ENCODE measurements around the gene SLC25A10.
A peak's percentile ranks its signal among the peaks of the same experiment; 100 is the strongest.
"Not testable (repeated sequence)": the region's sequence is repeated elsewhere in the genome, so short reads cannot be mapped to it uniquely, and the experiment has no call there.

Gene SLC25A10

DNA sequence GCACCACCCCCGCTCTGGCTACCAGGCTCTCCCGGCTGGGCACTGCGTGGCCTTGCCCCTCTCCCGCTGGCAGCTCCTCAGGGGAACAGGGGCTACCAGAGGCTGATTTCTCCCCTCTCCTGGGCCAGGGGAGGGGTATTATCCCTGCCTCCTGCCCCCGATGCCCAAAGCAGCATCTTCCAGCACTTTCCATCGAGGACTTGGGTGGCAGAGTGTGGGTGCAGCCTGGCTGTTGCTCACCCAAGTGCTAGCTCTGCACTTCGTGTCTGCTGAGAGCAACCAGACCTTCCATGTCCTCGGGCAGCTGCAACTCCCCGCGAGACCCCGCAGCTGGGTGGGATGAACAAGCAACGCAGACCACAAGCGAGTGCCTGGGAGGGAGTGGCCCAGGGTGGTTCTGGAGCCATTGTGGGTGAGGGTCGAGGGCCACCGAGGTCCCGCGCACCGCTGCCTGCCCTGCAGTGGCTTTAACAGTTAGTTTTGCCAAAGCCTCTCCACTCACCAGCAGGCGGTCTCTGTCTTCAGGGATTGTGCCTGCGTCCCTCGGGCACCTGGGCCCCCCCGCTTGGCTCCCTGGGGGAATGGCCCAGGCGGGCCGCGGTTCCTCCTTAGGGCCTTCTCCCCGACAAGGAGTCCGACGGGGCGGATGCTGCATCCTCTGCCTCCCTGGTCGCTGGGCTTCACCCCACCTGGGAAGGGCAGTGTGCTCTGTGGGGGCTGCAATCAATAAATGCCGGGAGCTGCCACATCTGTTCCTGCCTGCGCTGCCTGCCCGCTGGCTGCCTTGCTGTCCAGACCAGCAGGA lies 8.4 kb downstream of the SLC25A10 start:
- DNase-seq (ENCODE audit: low read depth in 2 of 2) = no peak

DNA sequence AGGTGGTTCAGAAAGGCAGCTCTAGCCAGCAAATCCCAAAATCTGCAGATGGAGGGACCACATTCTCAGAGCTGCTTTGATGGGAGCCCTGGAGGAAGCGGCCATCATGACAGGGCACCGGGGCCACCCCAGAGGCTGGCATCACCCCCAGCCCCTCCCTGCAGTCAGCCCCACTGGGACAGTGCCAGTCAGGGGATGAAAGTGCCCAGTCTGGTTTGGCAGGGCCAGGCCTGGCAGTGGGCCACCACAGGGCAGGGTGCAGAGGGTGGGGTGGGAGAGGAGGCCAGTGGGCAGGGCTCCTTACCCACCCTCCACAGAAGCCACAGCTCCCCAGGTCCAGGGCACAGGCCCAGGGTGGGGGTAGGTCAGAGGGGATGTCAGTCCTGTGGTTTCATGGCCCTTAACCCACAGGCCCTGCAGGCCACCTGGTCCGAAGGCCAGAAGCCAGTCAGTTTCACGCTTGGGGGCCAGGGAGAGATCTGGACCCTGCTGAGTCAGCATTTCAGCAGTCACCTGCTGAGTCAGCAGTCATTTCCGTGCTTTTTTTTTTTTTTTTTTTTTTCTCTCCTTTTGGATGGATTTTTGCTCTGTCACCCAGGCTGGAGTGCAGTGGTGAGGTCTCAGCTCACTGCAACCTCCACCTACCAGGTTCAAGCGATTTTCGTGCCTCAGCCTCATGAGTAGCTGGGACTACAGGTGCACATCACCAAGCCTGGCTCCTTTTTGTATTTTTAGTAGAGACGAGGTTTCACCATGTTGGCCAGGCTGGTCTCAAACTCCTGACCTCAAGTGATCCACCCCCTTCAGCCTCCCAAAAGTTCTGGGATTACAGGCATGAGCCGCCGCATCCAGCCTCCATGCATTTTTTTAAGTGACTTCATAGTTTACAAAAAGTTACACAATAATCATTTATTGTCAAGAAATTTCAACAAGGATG lies 10.4 kb downstream of the SLC25A10 start:
- DNase-seq (ENCODE audit: low read depth in 2 of 2) = no peak

DNA sequence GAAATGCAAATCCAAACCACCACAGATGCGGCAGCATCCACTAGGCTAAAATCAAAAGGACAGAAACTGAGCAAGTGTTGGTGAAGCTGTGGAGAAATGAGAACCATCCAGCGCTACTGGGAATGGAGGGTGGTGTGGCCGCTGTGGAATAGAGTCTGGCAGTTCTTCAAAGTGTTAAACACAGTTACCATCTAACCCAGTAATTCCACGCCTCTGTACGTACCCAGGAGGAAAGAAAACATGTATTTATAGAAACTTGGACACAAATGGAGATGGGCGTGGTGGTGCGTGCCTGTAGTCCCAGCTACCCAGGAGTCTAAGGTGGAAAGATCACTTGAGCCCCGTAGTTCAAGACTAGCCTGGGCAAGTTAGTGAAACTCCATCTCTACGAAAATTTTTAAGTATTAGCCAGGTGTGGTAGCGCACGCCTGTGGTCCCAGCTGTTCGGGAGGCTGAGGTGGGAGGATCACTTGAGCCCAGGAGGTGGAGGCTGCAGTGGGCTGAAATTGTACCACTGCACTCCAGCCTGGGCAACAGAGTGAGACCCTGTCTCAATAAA lies 11.6 kb downstream of the SLC25A10 start:
- no peak for DNase-seq (ENCODE audit: low read depth in 2 of 2)

DNA sequence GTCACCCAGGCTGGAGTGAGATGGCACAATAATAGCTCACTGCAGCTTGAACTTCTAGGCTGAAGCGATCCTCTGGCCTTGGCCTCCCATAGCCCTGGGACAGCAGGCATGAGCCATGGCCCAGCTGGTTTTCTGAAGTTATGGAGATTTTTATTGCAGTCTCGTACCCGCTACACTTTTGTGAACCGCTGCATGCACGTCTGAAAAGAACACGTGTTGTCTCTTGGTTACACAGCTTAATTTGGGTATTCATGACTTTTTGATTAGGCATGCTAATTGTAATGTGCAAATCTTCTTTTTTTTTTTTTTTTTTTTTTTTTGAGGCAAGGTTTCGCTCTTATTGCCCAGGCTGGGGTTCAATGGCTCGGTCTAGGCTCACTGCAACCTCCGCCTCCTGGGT lies 13.4 kb downstream of the SLC25A10 start:
- DNase-seq (ENCODE audit: low read depth in 2 of 2) = no peak

DNA sequence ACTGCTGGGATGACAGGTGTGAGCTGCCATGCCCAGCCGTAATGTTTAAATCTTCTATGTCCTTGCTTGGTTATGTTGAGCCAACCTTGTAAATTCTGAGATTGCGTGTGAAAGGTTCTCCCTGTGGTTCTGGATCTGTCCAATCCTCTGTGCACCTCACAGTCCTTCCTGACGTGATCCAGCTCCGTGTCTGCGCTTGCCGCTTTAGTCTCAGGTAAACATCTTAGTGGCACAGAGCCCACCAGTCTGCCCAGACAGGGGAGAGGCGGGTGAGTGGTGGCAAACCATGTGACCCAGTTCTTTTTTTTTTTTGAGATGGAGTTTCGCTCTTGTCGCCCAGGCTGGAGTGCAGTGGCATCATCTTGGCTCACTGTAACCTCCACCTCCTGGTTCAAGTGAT lies 13.9 kb downstream of the SLC25A10 start:
- no peak for DNase-seq (ENCODE audit: low read depth in 2 of 2)

DNA sequence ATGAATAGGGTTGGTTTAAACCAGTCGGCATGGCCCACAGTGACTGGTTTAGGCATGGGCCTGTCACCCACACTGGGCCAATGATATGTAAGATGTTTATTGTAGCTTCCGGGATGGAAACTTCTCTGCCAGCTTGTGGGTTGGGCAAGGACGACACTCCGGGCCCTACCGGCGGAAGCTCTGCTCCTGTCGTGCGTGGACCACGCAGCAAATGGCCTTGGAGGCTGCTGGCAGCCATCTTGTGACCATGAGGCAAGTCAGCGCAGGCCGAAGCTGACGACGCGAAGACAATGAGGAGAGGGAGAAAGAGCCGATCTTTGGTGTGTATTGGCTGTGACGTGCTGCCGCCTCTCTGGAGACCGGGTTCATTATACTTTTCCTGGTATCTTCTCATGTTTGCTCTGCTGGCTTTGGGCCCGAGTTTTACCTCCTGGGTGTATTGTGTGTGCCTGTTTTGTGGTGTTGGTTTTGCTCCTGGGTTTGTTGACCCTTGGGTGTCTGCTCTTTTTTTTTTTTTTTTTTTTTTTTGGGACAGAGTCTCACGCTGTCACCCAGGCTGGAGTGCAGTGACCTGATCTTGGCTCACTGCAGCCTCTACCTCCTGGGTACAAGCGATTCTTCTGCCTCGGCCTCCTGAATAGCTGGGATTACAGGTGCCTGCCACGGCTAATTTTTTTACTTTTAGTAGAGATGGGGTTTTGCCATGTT lies 15.4 kb downstream of the SLC25A10 start:
- DNase-seq (ENCODE audit: low read depth in 2 of 2) = no peak

DNA sequence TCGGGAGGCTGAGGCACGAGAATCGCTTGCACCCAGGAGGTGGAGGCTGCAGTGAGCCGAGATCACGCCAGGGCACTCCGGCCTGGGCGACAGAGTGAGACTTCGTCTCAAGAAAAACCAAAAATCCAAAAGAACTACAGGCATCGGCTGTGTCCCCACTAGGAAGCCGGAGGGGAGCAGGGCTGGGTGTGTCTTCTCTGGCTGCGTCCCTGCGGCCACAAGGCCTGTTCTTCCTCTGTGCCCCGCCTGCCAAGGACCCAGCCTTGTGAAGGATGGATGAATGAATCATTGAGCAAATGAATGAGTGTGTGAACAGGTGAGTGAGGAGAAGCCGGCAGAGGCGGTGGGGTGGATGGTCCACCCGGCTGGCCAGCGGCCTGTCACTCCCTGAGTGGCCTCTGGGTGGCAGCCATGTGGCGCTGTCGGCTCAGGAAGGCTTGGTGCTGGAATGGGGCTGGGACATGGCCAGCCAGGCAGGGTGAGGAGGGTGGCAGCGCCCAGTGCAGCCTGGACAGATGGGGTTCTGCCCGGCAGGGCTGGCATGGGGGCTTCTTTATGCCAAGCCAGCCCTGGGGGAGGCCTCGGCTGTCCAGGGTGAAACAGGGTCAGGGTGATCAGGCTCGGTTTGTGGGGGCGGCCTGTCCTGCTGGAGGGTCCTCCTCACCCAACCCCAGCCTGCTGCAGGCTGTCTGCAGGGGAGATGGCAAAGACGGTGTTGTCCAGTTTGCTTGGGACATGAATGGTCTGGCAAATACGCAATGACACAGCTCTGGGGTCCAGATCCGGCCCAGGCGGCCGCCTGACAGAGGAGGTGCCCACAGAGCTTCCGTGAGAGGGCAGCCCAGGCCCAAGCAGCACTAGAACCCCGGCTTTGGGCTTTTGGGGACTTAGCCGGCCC lies 21.7 kb downstream of the SLC25A10 start:
- DNase-seq (ENCODE audit: low read depth in 2 of 2) = peak in 1 of 2 experiments; percentile 29

DNA sequence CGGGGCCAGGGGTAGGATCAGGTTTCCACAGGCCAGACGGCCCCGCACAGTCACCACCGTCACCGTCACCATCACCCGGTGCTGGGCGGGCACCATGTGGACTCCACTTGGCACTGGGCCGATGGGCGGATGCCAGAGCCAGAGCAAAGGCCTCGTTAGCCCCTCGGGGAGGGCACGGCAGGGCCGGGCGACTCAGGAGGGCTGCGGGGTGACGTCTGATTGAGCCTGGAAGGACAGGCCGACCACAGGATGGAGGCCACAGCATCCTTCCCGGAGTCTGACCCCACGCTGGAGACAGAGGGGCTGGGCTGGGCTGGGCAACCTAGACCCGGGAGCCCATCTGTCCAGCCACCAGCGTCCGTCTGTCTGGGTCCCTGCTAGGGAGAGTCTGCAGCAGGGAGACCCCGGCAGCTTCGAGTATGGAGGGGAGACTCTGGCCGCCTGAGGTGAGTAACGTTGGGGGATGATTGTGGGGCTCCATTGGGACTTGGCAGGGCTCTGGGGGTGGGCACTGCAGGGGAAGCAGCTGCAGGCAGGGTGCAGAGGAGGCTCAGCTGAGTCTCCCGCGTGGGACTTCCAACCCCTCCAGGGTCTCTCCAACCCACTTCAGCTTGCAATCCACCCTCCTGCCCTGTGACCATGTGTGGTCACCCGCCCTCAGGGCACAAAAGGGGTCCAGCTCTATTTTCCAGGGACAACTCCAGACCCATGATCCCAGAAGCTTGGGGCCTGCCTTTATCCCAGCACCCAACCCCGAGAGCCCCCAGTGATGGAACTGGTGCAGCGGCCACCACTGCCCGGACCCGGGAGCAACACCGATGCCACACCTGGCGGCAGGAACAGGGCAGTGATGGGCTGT lies 22.6 kb downstream of the SLC25A10 start:
- DNase-seq (ENCODE audit: low read depth in 2 of 2) = no peak

DNA sequence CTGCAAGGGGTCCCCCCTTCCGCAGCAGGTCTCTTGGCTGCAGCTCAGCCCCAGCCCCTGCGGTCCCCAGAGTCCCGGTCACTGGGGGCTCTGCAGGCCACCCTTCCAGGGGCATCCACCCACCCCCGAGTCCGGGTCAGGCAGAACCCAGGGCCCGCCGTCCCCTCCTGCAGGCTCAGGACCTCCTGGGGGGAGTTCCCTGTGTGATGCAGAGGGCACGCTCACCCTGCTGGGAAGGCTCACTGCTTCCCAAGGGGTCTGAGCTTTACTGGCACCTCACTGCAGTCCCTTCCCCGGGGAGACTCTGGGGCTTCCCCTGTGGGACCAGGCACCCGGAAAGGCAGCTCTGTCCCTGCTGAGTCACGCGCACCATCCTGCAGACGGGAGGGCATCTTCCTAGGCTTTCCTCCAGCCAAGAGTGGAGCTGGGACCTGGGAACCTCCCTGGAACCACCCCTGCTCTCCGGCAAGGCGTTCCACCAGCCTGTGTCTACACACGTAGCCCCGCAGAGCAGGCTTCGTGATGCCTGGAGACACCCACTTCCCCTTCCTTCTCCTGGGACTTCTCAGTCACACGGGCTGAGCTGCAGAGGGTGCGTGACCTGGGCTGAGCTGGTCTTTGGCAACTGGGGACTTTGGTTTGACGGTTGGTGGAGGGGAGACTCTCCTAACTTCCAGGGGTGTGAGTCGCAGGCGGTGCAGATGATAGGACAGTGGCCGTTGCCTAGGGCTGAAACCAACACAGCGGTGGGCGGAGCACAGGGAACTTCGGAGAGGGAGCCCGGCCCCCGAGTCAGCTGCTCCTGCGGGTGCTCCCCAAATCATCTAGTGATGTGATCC lies 23.4 kb downstream of the SLC25A10 start:
- DNase-seq (ENCODE audit: low read depth in 2 of 2) = no peak

DNA sequence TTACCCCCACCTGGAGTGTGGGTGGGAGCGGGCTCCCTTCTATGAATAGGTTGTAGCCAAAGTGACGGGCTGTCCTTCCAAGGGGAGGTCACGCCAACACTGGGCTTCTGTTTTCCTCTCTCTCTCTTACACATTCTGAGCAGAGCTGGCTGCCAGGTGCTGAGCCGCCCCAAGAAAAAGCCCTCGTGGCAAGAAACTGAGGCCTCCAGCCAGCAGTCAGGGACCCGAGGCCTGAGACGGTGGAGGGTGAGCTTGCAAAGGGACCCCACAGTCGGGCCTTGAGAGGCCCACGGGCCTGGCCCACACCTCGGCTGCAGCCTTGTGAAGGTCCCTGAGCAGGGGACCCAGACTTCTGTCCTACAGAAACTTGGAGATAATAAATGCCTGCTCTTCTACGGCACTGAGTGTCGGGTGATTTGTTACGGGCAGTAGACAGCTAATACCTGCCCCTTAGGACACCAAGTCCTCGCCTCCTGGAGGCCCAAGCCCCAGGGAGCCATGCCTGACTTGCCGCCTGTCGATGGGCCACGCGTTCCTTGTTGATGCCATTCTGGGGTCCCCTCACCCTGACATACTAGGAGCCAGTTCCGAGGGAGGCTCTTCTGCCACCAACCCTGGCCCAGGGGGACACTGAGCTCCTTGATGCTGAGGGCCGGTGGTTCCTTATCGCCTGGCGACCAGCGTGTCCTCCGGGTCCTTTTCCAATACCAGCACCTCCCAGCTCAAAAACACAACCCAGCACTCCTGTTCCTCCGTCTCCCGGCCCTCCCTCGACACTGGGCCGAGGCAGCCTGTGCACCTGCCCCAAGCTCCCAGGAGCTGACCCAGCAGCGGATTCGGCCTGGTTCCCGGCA lies 26.1 kb downstream of the SLC25A10 start:
- no peak for DNase-seq (ENCODE audit: low read depth in 2 of 2)

DNA sequence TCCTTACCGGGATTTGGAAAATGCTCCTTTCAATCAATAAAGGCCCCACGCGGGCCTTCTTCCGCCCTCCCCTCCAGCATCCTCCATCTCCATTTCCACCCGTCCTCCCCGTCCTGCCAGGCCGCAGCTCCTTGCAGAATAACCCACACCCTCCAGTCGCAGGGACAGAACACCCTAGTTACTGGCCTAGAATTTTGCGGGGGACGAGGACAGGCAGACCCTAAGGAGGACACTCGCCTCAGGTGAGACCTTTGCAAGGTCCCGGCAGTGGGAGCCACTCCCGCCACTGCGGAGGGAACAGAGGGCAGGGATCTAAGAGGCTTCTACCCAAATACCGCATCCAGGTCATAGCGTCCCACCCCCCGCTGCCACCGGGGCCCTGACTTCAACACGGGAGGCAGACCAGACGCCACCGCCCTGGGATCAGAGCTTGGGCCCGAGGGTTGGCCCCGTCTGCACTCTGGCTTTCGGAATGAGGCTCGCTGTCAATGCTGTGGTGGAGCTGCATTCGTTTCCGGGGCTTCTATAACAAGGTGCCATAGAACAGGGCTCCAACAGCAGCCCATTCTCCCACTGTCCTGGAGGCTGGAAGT lies 26.8 kb downstream of the SLC25A10 start:
- no peak for DNase-seq (ENCODE audit: low read depth in 2 of 2)

DNA sequence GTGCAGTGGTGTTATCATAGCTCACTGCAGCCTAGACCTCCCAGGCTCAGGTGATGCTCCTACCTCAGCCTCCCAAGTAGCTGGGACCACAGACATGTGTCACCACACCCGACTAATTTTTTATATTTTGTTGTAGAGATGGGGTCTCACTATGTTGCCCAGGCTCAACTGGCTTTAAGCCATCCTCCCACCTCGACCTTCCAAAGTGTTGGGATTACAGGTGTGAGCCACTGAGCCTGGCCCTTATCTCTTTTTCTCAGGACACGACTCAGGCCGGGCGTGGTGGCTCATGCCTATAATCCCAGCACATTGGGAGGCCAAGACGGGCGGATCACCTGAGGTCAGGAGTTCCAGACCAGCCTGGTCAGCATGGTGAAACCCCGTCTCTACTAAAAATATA lies 27.5 kb downstream of the SLC25A10 start:
- DNase-seq (ENCODE audit: low read depth in 2 of 2) = not testable (repeated sequence)

DNA sequence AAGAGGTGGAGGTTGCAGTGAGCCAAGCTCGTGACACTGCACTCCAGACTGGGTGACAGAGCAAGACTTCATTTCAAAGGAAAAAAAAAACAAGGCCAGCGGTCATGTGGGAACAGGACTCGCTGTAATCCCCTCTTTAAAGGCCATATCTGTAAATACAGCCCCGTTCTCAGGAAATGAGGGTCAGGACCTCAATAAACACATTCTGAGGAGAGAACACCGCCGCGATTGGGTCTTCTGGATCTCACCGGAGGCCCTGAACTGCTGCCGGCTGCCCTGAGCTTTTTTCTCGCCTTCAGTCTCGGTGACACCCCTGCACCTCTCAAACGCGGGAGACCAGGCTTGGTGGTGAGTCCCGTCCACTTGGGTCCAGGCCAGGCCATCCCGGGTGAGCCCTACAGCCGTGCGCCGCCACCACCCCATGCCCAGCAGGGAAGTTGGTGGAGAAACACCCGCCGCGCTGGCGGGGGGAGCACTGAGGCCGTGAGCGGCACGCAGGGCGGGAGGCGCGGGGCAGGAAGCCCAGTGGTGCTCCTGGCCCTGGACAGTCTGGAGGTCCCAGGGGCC lies 28.4 kb downstream of the SLC25A10 start:
- DNase-seq (ENCODE audit: low read depth in 2 of 2) = no peak

DNA sequence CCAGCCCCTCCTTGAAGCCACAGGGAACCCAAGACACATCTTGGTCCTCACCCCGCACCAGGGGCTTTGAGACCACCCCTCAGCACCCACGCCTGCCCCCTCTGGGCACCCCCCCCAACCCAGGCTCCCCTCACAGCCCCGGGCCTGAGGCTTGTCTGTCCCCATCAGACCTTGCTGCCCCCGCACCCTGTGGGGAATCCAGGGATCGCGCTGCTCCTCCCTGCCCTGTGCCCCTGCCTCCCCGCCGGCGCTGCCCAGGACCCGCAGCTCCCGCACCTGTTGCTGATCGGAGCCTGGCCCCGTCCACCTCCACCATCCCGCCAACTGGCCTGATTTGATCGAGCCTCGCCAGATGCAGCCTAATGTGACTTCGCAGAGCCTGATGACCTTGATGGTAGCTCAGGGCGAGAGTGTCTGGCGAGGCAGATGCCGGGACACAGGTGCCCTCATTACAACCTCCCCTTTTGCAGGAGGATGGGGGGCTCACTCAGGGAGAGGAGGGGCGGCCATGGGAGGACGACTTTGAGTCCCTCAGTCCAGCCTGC lies 29.0 kb downstream of the SLC25A10 start:
- no peak for DNase-seq (ENCODE audit: low read depth in 2 of 2)

DNA sequence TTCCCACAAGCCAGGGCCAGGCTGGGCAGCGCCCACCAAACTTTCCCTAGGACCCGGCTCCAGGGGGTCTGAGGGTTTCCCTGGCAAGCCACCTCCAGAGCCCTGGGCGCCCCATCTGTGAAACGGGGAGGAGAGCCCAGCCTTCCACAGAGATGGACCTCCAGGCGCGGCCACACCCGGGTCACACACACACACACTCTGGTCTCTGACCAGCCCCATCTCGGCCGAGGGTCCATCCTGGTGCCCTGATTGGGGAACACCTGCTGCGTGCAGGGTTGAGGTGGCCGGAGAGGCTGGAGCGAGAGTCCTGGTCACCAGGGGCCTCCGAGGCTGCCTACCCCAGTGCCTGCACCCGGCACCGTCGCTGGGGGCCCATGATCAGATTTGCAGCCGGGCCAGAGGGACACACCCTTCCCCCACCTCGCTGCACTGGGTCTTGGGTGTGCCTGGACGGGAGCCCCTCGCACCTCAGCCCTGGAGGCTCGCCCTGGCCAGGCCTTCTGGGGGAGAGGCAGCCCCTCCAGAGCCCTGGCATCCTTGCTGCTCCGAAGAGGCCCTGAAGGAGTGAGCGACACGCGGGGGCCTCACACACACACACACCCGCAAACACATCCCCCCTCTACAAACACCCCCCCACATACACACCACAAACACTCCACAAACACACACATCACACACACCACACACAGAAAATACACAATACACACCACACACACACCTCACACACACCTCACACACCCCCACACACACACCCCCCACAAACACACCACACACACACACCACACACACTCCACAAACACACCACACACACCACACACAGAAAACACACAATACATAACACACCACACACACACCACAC lies 29.7 kb downstream of the SLC25A10 start:
- no peak for DNase-seq (ENCODE audit: low read depth in 2 of 2)
